Measurements from ENCODE around the gene NTSR1.

Gene NTSR1

GRCh38 chr20:62706857-62707256 lies 1.8 kb upstream of the NTSR1 start:
- in situ Hi-C loops (cut with HindIII; ENCODE audit: low sequenced_read_pairs): no loop called here

GRCh38 chr20:62707276-62707920 lies 1.2 kb upstream of the NTSR1 start:
- in situ Hi-C loops (cut with HindIII; ENCODE audit: low sequenced_read_pairs): no loop called here

DNA sequence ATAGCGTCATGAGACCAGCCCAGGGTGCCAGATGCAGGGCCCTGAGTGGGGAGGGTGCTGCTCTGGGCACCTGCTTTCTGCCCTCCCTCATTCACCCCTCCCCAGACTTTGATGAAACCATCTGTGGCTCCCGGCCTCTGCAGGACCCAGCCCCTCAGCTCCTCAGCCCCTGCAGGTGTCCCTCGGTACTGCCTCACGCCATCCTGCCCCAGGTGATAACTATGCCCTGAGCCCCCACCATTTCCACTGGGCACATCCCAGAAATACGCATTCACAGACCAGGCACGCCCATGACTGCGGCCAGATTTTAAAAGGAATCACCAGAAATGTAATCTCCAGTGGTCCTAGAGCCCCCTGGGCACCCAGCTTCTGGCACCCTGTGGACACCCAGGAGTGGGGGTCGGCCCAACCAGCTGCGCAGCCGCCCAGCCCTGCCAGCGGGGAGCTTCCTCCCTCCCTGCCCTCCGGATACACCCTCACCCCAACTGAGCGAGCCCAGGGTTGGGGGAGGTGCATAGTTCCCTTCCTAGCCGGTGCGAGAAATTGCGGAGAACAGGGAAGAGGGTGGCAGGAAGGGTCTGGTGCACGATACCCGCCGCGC lies 615 bp upstream of the NTSR1 start:
- in situ Hi-C loops (cut with HindIII; ENCODE audit: low sequenced_read_pairs): no loop called here

DNA sequence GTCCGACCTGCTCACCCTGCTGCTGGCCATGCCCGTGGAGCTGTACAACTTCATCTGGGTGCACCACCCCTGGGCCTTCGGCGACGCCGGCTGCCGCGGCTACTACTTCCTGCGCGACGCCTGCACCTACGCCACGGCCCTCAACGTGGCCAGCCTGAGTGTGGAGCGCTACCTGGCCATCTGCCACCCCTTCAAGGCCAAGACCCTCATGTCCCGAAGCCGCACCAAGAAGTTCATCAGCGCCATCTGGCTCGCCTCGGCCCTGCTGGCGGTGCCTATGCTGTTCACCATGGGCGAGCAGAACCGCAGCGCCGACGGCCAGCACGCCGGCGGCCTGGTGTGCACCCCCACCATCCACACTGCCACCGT lies 885 bp downstream of the NTSR1 start:
- in situ Hi-C loops (cut with HindIII; ENCODE audit: low sequenced_read_pairs): no loop called here

DNA sequence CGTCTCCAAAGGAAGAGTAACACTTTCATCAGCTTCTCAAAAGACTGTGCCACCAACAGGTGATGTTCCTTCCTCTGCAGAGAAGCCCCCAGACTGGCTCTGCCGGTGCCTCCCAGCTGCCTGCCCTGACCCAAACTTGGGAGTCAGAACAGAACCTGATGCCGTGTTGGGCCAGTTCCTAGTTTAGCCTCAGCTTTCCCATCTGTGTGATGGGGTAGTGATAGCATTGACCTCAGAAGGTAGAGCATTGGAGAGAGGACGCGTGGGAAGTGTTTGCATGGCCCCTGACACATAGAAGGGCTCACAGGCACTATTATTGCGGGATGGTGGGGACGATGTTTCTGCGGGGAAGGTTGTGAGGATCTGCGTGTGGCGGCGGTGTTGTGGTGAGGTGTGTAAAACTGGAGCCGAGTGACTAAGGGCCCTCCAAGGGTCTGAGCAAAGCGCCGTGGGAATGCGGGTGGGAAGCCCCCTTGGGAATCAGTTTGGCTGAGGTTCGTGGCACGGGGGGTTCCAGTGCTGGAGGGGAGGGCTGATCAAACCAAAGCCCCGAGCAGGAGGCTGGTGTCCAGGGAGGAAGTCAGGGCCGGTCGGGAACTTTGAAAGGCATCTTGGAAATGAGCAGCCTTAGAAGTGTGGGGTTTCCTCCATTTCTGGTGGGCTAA lies 1.7 kb downstream of the NTSR1 start:
- in situ Hi-C loops (cut with HindIII; ENCODE audit: low sequenced_read_pairs): loop anchor here (5.0 kb wide), 1 partner anchor 107 kb away; the partner anchor contains the start of gene COL9A3

DNA sequence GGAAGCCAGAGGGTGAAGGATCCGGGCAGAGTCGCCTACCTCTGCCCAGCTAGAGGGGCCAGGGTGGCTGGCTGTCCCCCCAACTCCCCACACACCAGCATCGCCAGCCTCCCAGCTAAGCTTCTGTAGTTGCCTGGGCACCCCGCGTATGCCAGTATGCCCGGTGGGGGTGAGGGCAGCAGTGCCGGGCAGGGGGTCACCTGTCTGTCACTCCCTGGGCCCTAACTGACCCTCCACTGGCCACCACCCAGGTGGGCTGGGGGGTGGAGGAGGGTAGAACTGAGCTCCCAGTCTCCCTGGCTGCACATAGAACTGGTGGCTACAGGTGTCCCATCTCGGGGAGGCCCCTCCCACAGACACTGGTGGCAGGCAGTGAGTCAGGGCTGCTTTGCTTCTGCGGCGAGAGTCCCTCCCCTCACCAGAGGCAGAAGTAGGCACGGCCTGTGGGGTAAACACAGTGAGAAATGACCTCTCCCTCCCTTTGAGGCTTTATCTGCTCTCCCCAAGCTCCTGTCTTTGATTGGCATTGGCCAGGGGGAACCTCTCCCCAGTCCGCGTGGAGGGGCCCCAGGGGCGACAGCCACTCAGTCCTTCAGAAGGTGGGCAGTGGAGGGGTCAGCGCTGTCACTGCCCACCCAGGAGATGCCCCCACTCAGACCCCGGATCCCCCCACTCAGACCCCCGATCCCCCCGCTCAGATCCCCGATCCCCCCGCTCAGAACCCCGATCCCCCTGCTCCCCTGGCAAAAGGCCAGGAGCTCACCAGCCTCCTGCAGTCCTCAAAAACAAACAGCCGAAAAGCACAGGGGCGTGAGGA lies 2.5 kb downstream of the NTSR1 start:
- in situ Hi-C loops (cut with HindIII; ENCODE audit: low sequenced_read_pairs): loop anchor here (5.0 kb wide), 1 partner anchor 106 kb away; the partner anchor contains the start of gene COL9A3

DNA sequence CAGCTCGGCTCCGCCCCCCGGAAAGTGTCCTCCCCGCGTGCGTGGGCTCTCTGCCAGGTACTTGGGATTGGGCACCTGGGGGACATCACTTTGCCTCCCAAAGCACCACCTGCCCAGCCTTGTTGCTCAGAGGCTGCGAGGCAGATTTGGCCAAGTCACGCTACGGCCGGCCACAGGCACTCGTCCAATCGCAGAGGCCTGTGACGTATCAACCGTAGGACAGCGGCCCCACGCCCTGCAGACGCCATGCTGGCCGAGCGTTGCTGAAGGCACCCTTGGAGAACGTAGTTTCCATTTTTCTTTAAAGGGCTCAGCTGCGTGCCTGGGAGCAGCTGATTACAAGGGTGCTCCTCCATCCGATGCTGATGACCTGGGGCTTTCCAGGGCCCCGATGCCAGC lies 3.1 kb downstream of the NTSR1 start:
- in situ Hi-C loops (cut with HindIII; ENCODE audit: low sequenced_read_pairs): loop anchor here (5.0 kb wide), 1 partner anchor 106 kb away; the partner anchor contains the start of gene COL9A3

- in situ Hi-C loops (cut with HindIII; ENCODE audit: low sequenced_read_pairs): loop anchor here (5.0 kb wide), 1 partner anchor 105 kb away; the partner anchor contains the start of gene COL9A3
Observed at GRCh38 chr20:62712606-62713005, 4.0 kb downstream of the NTSR1 start.

- in situ Hi-C loops (cut with HindIII; ENCODE audit: low sequenced_read_pairs): loop anchor here (5.0 kb wide), 1 partner anchor 103 kb away; the partner anchor contains the start of gene COL9A3
Observed at GRCh38 chr20:62714006-62714405, 5.4 kb downstream of the NTSR1 start.

DNA sequence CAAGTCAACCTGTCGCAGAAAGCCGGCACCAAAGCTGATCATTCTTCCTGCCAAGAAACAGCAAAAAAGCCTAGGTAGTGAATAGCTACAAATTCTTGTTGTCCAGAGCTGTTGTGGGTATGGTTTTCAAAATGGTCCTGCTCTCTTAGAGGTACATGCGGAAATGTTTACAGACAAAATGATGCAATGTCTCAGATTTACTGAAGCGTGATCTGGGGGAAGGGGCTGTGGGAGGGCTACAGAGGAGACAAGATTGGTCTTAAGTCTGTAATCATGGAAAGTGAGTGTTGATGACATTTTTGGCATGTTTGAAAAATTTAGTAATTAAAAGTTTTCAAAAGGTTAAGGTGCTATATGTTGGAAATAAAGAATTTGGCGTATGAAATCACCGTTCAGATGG lies 6.2 kb downstream of the NTSR1 start:
- in situ Hi-C loops (cut with HindIII; ENCODE audit: low sequenced_read_pairs): loop anchor here (5.0 kb wide), 1 partner anchor 103 kb away; the partner anchor contains the start of gene COL9A3

- in situ Hi-C loops (cut with HindIII; ENCODE audit: low sequenced_read_pairs): no loop called here
Observed at GRCh38 chr20:62715201-62715600, 6.6 kb downstream of the NTSR1 start.

DNA sequence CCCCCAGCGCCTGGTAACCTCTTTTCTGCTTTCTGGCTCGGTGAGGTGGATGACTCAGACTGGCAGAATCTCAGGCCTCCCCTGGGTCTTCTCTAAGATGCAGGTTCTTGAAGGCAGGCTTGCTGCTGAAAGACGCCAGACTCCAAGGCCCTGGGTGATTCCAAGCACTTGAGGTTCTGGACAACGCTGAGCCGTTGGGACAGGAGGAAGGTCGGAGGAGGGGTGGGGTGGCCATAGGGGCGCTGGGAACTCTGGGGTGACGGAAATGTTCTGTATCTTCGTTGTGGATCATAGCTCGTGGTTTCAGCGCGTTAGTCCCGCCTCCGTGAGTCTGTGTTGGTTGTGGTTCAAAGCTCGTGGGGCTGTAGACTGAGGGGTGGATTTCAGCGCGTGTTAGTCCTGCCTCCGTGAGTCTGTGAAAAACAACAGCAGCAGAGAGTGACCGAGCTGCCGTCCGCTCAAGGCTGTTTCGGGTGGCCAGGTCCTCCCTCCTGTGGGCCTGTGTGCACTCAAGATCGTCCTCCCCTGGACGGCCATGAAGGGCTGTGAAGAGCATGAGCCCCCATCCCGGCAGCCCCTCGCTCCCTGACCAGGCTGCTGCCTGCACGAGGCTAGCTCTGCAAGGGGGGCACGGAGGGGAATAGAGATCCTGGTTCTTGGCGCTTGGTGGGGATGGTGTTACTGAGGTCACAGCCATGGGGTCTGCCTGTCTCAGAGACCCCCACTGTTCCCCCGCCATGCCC lies 7.7 kb downstream of the NTSR1 start:
- in situ Hi-C loops (cut with HindIII; ENCODE audit: low sequenced_read_pairs): no loop called here

GRCh38 chr20:62716941-62717310 lies 8.3 kb downstream of the NTSR1 start:
- in situ Hi-C loops (cut with HindIII; ENCODE audit: low sequenced_read_pairs): no loop called here

DNA sequence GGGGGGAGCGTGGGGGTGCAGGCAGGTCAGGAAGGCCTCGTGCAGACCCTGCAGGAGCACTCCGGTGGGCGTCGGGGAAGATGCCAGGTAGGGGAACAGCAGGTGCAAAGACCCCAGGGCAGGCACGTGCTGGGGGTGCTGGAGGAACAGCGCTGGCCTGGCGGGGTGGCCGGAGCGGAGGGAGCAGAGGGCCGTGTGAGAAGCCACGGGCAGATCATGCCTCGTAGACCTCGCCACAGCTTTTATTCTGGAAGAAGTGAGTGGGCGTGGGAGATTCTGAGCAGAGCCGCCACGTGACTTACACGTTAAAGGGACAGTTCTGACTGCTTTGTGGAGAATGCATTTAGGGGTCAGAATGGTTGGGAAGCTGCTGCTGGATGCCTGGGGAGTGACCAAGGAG lies 9.3 kb downstream of the NTSR1 start:
- in situ Hi-C loops (cut with HindIII; ENCODE audit: low sequenced_read_pairs): no loop called here

- in situ Hi-C loops (cut with HindIII; ENCODE audit: low sequenced_read_pairs): no loop called here
Observed at GRCh38 chr20:62718546-62718945, 9.9 kb downstream of the NTSR1 start.

GRCh38 chr20:62719250-62719935 lies 10.8 kb downstream of the NTSR1 start:
- in situ Hi-C loops (cut with HindIII; ENCODE audit: low sequenced_read_pairs): no loop called here

- in situ Hi-C loops (cut with HindIII; ENCODE audit: low sequenced_read_pairs): no loop called here
Observed at GRCh38 chr20:62721511-62722370, 13.1 kb downstream of the NTSR1 start.

DNA sequence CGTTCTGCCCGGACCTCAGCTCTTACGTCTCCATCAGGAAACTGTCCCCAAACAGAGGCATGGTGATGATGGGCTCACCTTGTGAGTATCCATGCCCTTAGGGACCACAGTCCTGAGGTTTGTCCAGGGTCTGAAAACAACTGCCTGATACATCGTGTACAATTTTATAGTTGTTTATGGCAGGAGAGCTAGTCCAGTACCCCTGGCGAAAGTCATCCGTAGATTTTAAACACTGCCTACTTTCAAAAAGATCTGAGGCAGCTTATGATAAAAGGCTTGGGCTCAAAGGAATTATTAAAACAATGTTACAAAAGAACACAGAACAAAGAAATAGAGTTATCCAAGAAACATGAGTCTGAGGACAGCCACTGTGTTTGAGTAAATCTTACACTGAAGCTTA lies 14.0 kb downstream of the NTSR1 start:
- in situ Hi-C loops (cut with HindIII; ENCODE audit: low sequenced_read_pairs): no loop called here

GRCh38 chr20:62723351-62723750 lies 14.7 kb downstream of the NTSR1 start:
- in situ Hi-C loops (cut with HindIII; ENCODE audit: low sequenced_read_pairs): no loop called here
